ENCODE measurements around the gene DDX1. TPM values are rescaled to one million over a fixed set of nuclear protein-coding genes. Genes with fewer than 3 reads are reported as not detected.

The DDX1 gene
- total RNA-seq, 1 experiment from 2014 or later, result 154 TPM

- TF ChIP-seq CTCF (conservative IDR thresholded peaks at IDR 0.05; ENCODE audit: low read depth, low read length), result no peak
- TF ChIP-seq EZH2 (IDR thresholded peaks at IDR 0.05; ENCODE audit: borderline replicate concordance, low read depth, low read length, poor library complexity, severe bottlenecking), result no peak
- Histone ChIP-seq H3K27ac (ENCODE audit: low read depth, low read length, poor library complexity, severe bottlenecking) (no peak overlapping the region), H3K36me3 (ENCODE audit: insufficient read depth, low read length, poor library complexity, severe bottlenecking) (no peaks in the 10 kb centered on the region), H3K4me3 (ENCODE audit: low read depth, low read length, poor library complexity, severe bottlenecking) (no peak overlapping the region), H3K4me1 (ENCODE audit: insufficient read depth, low read length, poor library complexity, severe bottlenecking) (no peaks in the 10 kb centered on the region), H3K27me3 (replicated peaks; ENCODE audit: insufficient read depth, low read depth, low read length, poor library complexity) (peaks cover 5% of the 10 kb centered on the region), H3K9me3 (ENCODE audit: low read depth, low read length, poor library complexity, severe bottlenecking) (no peaks in the 10 kb centered on the region)
- intact Hi-C loops (cut with micrococcal nuclease; ENCODE audit: unreplicated experiment), result loop anchor here (10.0 kb wide), 3 partner anchors 405 to 665 kb away; no protein-coding TSS in a partner anchor
- POLR2A ChIA-PET (ENCODE audit: low non-redundant PET), result no interaction called here
- DNase-seq (ENCODE audit: low spot score), result no peak
- BruUV-seq (replicated peaks), result no TSS peak
- CTCF ChIA-PET, result no interaction called here
These were observed 12.0 kb upstream of the DDX1 start for GRCh38 chr2:15579641-15580040.

- Histone ChIP-seq H3K27ac (ENCODE audit: low read depth, low read length, poor library complexity, severe bottlenecking) (no peak overlapping the region), H3K27me3 (replicated peaks; ENCODE audit: insufficient read depth, low read depth, low read length, poor library complexity) (peaks cover 5% of the 10 kb centered on the region), H3K4me1 (ENCODE audit: insufficient read depth, low read length, poor library complexity, severe bottlenecking) (no peaks in the 10 kb centered on the region), H3K36me3 (ENCODE audit: insufficient read depth, low read length, poor library complexity, severe bottlenecking) (no peaks in the 10 kb centered on the region), H3K9me3 (ENCODE audit: low read depth, low read length, poor library complexity, severe bottlenecking) (no peaks in the 10 kb centered on the region), H3K4me3 (ENCODE audit: low read depth, low read length, poor library complexity, severe bottlenecking) (no peak overlapping the region)
- no peak for TF ChIP-seq CTCF (conservative IDR thresholded peaks at IDR 0.05; ENCODE audit: low read depth, low read length)
- TF ChIP-seq EZH2 (IDR thresholded peaks at IDR 0.05; ENCODE audit: borderline replicate concordance, low read depth, low read length, poor library complexity, severe bottlenecking), result no peak
- intact Hi-C loops (cut with micrococcal nuclease; ENCODE audit: unreplicated experiment), result loop anchor here (10.0 kb wide), 1 partner anchor 666 kb away; no protein-coding TSS in a partner anchor
- ChIA-PET CTCF (no interaction called here), POLR2A (ENCODE audit: low non-redundant PET) (no interaction called here)
- BruUV-seq (replicated peaks), result no TSS peak
- DNase-seq (ENCODE audit: low spot score), result no peak
These were observed 11.2 kb upstream of the DDX1 start for GRCh38 chr2:15580451-15580850.

- Histone ChIP-seq H3K4me3 (ENCODE audit: low read depth, low read length, poor library complexity, severe bottlenecking) (no peak overlapping the region), H3K36me3 (ENCODE audit: insufficient read depth, low read length, poor library complexity, severe bottlenecking) (no peaks in the 10 kb centered on the region), H3K27ac (ENCODE audit: low read depth, low read length, poor library complexity, severe bottlenecking) (no peak overlapping the region), H3K27me3 (replicated peaks; ENCODE audit: insufficient read depth, low read depth, low read length, poor library complexity) (peaks cover 5% of the 10 kb centered on the region), H3K4me1 (ENCODE audit: insufficient read depth, low read length, poor library complexity, severe bottlenecking) (no peaks in the 10 kb centered on the region), H3K9me3 (ENCODE audit: low read depth, low read length, poor library complexity, severe bottlenecking) (no peaks in the 10 kb centered on the region)
- no peak for DNase-seq (ENCODE audit: low spot score)
- POLR2A ChIA-PET (ENCODE audit: low non-redundant PET), result no interaction called here
- TF ChIP-seq CTCF (conservative IDR thresholded peaks at IDR 0.05; ENCODE audit: low read depth, low read length) (no peak), EZH2 (IDR thresholded peaks at IDR 0.05; ENCODE audit: borderline replicate concordance, low read depth, low read length, poor library complexity, severe bottlenecking) (no peak)
- intact Hi-C loops (cut with micrococcal nuclease; ENCODE audit: unreplicated experiment), result loop anchor here (10.0 kb wide), 1 partner anchor 668 kb away; no protein-coding TSS in a partner anchor
- CTCF ChIA-PET, result no interaction called here
- no TSS peak for BruUV-seq (replicated peaks)
These were observed 8.8 kb upstream of the DDX1 start for GRCh38 chr2:15582710-15583357.
